Dendritic cell treated with granulocyte-macrophage colony-stimulating factor and Interleukin-4, amounts not matched to agents 40 ng/mL and 50 ng/mL, for 4 days (primary cell): ENCODE measurements around the gene KLC4.

Experiments used
- H3K27ac Mint-ChIP-seq: one replicate; pipeline ENCODE4 v1.8.0; 2022; ENCODE audit warnings: mild to moderate bottlenecking, mixed read lengths
- H3K27me3 Mint-ChIP-seq: one replicate; pipeline ENCODE4 v1.8.0; 2022; ENCODE audit warnings: mild to moderate bottlenecking, mixed read lengths
- H3K36me3 Mint-ChIP-seq: one replicate; pipeline ENCODE4 v1.8.0; 2022; ENCODE audit warnings: low read depth, mixed read lengths
- H3K4me1 Mint-ChIP-seq: one replicate; pipeline ENCODE4 v1.8.0; 2022; ENCODE audit warnings: low read depth, mixed read lengths
- H3K4me3 Mint-ChIP-seq: one replicate; pipeline ENCODE4 v1.8.0; 2022; ENCODE audit warnings: mild to moderate bottlenecking, moderate library complexity, mixed read lengths
- H3K9me3 Mint-ChIP-seq: one replicate; pipeline ENCODE4 v1.8.0; 2022; ENCODE audit warnings: mixed read lengths
- intact Hi-C: fragments of 100-400 bp; cut with micrococcal nuclease; formaldehyde crosslinking; loops from one replicate; pipeline ENCODE4 v1.15.0; 2022

KLC4 gene

GRCh38 chr6:43124481-43124880 is 65.0 kb downstream of the KLC4 start:
- Mint-ChIP-seq H3K4me1 (peaks cover 5% of the 10 kb centered on the region), H3K27ac (no peak overlapping the region), H3K9me3 (no peaks in the 10 kb centered on the region), H3K4me3 (no peak overlapping the region), H3K27me3 (no peaks in the 10 kb centered on the region), H3K36me3 (no peaks in the 10 kb centered on the region)
- intact Hi-C loops = no loop called here
